Measurements from ENCODE around the gene MAMDC4. TPM values are rescaled to one million over a fixed set of nuclear protein-coding genes. Genes with fewer than 3 reads are reported as not detected.
A peak's percentile ranks its signal among the peaks of the same experiment; 100 is the strongest.

MAMDC4 gene
- total RNA-seq, 1 experiment from 2014 or later = 6.7 TPM

DNA sequence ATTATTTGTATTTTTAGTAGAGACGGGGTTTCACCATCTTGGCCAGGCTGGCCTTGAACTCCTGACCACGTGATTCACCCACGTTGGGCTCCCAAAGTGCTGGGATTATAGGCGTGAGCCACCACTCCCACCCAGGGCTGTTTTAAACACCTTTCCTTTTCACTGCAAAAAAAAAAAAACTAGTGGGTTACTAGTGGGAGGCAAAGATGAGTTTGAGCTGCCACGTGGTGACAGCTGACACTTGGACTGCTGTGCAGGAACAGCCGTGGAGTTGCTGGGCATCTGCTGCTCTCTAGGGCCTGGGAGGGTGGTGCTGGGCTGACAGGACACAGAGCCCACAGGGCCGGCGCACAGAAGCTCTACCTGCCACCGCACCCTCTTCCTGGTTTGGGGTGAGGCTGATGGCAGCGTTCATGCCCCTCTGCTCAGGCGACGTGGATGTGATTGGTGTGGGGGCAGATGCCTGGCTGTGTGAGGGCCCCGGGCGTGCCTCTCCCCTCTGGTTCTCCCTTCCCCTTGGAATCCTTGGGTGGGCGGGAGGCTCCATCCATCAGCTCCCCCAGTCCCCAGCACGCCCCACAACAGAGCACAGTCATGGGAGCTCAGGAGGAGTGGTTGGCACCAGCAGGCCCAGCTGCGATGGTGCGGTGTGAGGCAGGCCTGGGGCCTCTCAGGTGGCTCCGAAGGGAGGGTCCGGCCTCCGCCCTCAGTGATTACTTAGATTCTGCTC is 27.5 kb upstream of the MAMDC4 start:
- no peak overlapping the region for H3K27ac Mint-ChIP-seq
- no peak for ATAC-seq
- peaks cover 14% of the 10 kb centered on the region for H3K4me1 Mint-ChIP-seq
- no peaks in the 10 kb centered on the region for H3K9me3 Mint-ChIP-seq
- H3K4me3 Mint-ChIP-seq = no peak overlapping the region
- TF ChIP-seq, protein P1, sequence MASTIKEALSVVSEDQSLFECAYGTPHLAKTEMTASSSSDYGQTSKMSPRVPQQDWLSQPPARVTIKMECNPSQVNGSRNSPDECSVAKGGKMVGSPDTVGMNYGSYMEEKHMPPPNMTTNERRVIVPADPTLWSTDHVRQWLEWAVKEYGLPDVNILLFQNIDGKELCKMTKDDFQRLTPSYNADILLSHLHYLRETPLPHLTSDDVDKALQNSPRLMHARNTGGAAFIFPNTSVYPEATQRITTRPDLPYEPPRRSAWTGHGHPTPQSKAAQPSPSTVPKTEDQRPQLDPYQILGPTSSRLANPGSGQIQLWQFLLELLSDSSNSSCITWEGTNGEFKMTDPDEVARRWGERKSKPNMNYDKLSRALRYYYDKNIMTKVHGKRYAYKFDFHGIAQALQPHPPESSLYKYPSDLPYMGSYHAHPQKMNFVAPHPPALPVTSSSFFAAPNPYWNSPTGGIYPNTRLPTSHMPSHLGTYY (CRISPR knock-in tag; IDR thresholded peaks at IDR 0.05) = no peak
- TF ChIP-seq JAZF1 (CRISPR knock-in tag; IDR thresholded peaks at IDR 0.05) (no peak), ESRRA (CRISPR knock-in tag; IDR thresholded peaks at IDR 0.05; ENCODE audit: borderline replicate concordance) (no peak), JUN (CRISPR knock-in tag; IDR thresholded peaks at IDR 0.05) (no peak), SMAD4 (CRISPR knock-in tag; IDR thresholded peaks at IDR 0.05) (no peak), PREB (CRISPR knock-in tag; IDR thresholded peaks at IDR 0.05; ENCODE audit: borderline replicate concordance) (no peak), TEAD1 (CRISPR knock-in tag; IDR thresholded peaks at IDR 0.05) (no peak), ZNF219 (CRISPR knock-in tag; IDR thresholded peaks at IDR 0.05; ENCODE audit: borderline replicate concordance) (no peak), HMGXB4 (CRISPR knock-in tag; IDR thresholded peaks at IDR 0.05) (no peak), MLX (CRISPR knock-in tag; IDR thresholded peaks at IDR 0.05) (no peak), CDX4 (CRISPR knock-in tag; IDR thresholded peaks at IDR 0.05; ENCODE audit: borderline replicate concordance) (no peak), ZNF416 (CRISPR knock-in tag; IDR thresholded peaks at IDR 0.05) (no peak)
- TF ChIP-seq, protein P2, sequence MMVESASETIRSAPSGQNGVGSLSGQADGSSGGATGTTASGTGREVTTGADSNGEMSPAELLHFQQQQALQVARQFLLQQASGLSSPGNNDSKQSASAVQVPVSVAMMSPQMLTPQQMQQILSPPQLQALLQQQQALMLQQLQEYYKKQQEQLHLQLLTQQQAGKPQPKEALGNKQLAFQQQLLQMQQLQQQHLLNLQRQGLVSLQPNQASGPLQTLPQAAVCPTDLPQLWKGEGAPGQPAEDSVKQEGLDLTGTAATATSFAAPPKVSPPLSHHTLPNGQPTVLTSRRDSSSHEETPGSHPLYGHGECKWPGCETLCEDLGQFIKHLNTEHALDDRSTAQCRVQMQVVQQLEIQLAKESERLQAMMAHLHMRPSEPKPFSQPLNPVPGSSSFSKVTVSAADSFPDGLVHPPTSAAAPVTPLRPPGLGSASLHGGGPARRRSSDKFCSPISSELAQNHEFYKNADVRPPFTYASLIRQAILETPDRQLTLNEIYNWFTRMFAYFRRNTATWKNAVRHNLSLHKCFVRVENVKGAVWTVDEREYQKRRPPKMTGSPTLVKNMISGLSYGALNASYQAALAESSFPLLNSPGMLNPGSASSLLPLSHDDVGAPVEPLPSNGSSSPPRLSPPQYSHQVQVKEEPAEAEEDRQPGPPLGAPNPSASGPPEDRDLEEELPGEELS (CRISPR knock-in tag; IDR thresholded peaks at IDR 0.05) = no peak
- TF ChIP-seq, protein P3, sequence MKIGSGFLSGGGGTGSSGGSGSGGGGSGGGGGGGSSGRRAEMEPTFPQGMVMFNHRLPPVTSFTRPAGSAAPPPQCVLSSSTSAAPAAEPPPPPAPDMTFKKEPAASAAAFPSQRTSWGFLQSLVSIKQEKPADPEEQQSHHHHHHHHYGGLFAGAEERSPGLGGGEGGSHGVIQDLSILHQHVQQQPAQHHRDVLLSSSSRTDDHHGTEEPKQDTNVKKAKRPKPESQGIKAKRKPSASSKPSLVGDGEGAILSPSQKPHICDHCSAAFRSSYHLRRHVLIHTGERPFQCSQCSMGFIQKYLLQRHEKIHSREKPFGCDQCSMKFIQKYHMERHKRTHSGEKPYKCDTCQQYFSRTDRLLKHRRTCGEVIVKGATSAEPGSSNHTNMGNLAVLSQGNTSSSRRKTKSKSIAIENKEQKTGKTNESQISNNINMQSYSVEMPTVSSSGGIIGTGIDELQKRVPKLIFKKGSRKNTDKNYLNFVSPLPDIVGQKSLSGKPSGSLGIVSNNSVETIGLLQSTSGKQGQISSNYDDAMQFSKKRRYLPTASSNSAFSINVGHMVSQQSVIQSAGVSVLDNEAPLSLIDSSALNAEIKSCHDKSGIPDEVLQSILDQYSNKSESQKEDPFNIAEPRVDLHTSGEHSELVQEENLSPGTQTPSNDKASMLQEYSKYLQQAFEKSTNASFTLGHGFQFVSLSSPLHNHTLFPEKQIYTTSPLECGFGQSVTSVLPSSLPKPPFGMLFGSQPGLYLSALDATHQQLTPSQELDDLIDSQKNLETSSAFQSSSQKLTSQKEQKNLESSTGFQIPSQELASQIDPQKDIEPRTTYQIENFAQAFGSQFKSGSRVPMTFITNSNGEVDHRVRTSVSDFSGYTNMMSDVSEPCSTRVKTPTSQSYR (CRISPR knock-in tag; IDR thresholded peaks at IDR 0.05) = no peak
- TF ChIP-seq, protein P4, sequence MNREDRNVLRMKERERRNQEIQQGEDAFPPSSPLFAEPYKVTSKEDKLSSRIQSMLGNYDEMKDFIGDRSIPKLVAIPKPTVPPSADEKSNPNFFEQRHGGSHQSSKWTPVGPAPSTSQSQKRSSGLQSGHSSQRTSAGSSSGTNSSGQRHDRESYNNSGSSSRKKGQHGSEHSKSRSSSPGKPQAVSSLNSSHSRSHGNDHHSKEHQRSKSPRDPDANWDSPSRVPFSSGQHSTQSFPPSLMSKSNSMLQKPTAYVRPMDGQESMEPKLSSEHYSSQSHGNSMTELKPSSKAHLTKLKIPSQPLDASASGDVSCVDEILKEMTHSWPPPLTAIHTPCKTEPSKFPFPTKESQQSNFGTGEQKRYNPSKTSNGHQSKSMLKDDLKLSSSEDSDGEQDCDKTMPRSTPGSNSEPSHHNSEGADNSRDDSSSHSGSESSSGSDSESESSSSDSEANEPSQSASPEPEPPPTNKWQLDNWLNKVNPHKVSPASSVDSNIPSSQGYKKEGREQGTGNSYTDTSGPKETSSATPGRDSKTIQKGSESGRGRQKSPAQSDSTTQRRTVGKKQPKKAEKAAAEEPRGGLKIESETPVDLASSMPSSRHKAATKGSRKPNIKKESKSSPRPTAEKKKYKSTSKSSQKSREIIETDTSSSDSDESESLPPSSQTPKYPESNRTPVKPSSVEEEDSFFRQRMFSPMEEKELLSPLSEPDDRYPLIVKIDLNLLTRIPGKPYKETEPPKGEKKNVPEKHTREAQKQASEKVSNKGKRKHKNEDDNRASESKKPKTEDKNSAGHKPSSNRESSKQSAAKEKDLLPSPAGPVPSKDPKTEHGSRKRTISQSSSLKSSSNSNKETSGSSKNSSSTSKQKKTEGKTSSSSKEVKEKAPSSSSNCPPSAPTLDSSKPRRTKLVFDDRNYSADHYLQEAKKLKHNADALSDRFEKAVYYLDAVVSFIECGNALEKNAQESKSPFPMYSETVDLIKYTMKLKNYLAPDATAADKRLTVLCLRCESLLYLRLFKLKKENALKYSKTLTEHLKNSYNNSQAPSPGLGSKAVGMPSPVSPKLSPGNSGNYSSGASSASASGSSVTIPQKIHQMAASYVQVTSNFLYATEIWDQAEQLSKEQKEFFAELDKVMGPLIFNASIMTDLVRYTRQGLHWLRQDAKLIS (CRISPR knock-in tag; IDR thresholded peaks at IDR 0.05; ENCODE audit: borderline replicate concordance) = no peak
- TF ChIP-seq, protein P5, sequence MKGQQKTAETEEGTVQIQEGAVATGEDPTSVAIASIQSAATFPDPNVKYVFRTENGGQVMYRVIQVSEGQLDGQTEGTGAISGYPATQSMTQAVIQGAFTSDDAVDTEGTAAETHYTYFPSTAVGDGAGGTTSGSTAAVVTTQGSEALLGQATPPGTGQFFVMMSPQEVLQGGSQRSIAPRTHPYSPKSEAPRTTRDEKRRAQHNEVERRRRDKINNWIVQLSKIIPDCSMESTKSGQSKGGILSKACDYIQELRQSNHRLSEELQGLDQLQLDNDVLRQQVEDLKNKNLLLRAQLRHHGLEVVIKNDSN (CRISPR knock-in tag; IDR thresholded peaks at IDR 0.05) = no peak
- CTCF ChIA-PET = interaction anchor here (0.9 to 5.8 kb wide), 6 partner anchors 18 to 222 kb away, joined by 3 to 64 read pairs (median 3); partner anchors contain the start of genes AJM1 and TRAF2
- peak; percentile 7 for DNase-seq (ENCODE audit: low spot score)
- peaks cover 12% of the 10 kb centered on the region for H3K36me3 Mint-ChIP-seq
- H3K27me3 Mint-ChIP-seq (ENCODE audit: low read depth) = no peaks in the 10 kb centered on the region
- POLR2A ChIA-PET = no interaction called here
